ENCODE results near the gene CLP1. TPM values are rescaled to one million over a fixed set of nuclear protein-coding genes. Genes with fewer than 3 reads are reported as not detected.

Gene CLP1
- total and polyA plus RNA-seq, 4 donors = 5.9 to 12.3 (median 8.3) TPM

DNA sequence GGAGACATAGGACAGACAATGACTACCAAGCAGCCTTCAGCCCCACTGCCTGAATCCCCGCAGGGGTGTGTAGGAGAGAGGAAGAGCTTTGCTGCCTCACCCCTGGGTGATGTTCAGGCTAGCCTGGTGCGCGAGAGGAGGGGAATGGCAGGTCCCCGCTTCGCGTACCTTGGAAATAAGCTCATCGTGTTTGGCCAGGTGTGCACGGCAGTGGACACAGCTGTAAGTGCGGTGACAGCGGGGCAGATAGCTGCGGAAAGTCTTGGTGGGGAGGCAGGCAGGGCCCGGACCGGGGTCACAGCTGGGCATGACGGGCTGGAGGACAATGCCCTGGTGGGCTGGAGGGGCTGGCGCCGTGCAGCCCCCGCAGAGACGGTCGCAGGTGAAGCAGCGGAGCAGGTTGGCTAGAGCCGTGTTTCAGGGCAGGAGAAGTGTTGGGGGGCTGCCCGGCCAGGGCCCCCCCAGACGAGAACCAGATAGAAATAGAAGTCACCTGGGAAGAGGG is 10.7 kb upstream of the CLP1 start:
- no peaks in the 10 kb centered on the region for H3K9me3 ChIP-seq (ENCODE audit: control insufficient read depth in 4 of 4, low read length in 3 of 4)
- H3K4me1 ChIP-seq (ENCODE audit: control insufficient read depth in 4 of 4, insufficient read depth in 4 of 4, low read length in 3 of 4) = peaks cover 0 to 18% (median 5%) of the 10 kb centered on the region in 4 donors
- TF ChIP-seq GABPA (IDR thresholded peaks at IDR 0.05 in 1 of 2, conservative IDR thresholded peaks at IDR 0.05 in 1 of 2) = no peak
- TF ChIP-seq, protein P1, sequence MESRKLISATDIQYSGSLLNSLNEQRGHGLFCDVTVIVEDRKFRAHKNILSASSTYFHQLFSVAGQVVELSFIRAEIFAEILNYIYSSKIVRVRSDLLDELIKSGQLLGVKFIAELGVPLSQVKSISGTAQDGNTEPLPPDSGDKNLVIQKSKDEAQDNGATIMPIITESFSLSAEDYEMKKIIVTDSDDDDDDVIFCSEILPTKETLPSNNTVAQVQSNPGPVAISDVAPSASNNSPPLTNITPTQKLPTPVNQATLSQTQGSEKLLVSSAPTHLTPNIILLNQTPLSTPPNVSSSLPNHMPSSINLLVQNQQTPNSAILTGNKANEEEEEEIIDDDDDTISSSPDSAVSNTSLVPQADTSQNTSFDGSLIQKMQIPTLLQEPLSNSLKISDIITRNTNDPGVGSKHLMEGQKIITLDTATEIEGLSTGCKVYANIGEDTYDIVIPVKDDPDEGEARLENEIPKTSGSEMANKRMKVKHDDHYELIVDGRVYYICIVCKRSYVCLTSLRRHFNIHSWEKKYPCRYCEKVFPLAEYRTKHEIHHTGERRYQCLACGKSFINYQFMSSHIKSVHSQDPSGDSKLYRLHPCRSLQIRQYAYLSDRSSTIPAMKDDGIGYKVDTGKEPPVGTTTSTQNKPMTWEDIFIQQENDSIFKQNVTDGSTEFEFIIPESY (IDR thresholded peaks at IDR 0.05) = no peak
- no peak for TF ChIP-seq TAF1 (conservative IDR thresholded peaks at IDR 0.05)
- peak; percentile 65 for DNase-seq (ENCODE audit: low spot score)
- no peak overlapping the region for H3K4me3 ChIP-seq (ENCODE audit: low read depth in 1 of 3, low read length in 3 of 3)
- H3K27me3 ChIP-seq (ENCODE audit: control insufficient read depth in 4 of 4, insufficient read depth in 4 of 4, low read length in 3 of 4) = peaks cover 0 to 7% (median 1%) of the 10 kb centered on the region in 4 donors
- H3K27ac ChIP-seq (ENCODE audit: low read depth in 1 of 2, low read length in 2 of 2) = no peak overlapping the region
- WGBS = 20% methylated on average over 23 of the region's 23 CpGs
- no peak overlapping the region for H3K9ac ChIP-seq (ENCODE audit: low read depth in 1 of 2, low read length in 2 of 2)
- H3K36me3 ChIP-seq (ENCODE audit: control insufficient read depth in 4 of 4, insufficient read depth in 3 of 4, low read depth in 1 of 4, low read length in 3 of 4) = no peaks in the 10 kb centered on the region

DNA sequence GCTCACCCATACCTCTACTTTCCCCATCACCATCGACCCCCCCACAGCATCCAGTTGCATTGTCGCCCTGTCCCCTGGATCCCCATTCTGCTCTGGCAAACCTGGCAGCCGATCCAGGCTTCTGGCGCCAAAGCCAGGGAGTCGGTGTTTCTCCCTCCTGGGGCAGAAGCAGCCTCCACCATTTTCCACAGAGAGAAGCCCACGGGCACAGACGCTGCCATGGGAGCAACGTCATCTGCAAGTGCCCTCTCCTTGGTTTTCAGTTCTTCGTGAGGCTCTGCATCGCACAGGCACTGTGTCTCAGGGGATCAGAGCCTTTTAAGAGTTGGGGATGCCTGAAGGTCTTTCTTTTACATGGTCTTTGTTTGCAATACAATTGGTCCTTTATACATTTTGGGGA is 10.2 kb upstream of the CLP1 start:
- no peak overlapping the region for H3K9ac ChIP-seq (ENCODE audit: low read depth in 1 of 2, low read length in 2 of 2)
- WGBS = 15% methylated on average over 10 of the region's 10 CpGs
- H3K27ac ChIP-seq (ENCODE audit: low read depth in 1 of 2, low read length in 2 of 2) = no peak overlapping the region
- peaks cover 0 to 18% (median 5%) of the 10 kb centered on the region in 4 donors for H3K4me1 ChIP-seq (ENCODE audit: control insufficient read depth in 4 of 4, insufficient read depth in 4 of 4, low read length in 3 of 4)
- H3K9me3 ChIP-seq (ENCODE audit: control insufficient read depth in 4 of 4, low read length in 3 of 4) = no peaks in the 10 kb centered on the region
- peaks cover 0 to 7% (median 1%) of the 10 kb centered on the region in 4 donors for H3K27me3 ChIP-seq (ENCODE audit: control insufficient read depth in 4 of 4, insufficient read depth in 4 of 4, low read length in 3 of 4)
- no peaks in the 10 kb centered on the region for H3K36me3 ChIP-seq (ENCODE audit: control insufficient read depth in 4 of 4, insufficient read depth in 3 of 4, low read depth in 1 of 4, low read length in 3 of 4)
- DNase-seq (ENCODE audit: low spot score) = peak; percentile 47
- TF ChIP-seq GABPA (IDR thresholded peaks at IDR 0.05 in 1 of 2, conservative IDR thresholded peaks at IDR 0.05 in 1 of 2) (no peak), FOXA1 (IDR thresholded peaks at IDR 0.05) (no peak), SP1 (IDR thresholded peaks at IDR 0.05) (no peak), REST (IDR thresholded peaks at IDR 0.05) (no peak), HNF4A (conservative IDR thresholded peaks at IDR 0.05) (no peak), TAF1 (conservative IDR thresholded peaks at IDR 0.05) (no peak), RXRA (IDR thresholded peaks at IDR 0.05) (no peak), MAX (IDR thresholded peaks at IDR 0.05) (no peak), NR2F2 (IDR thresholded peaks at IDR 0.05) (no peak), RAD21 (IDR thresholded peaks at IDR 0.05) (no peak), HNF4G (IDR thresholded peaks at IDR 0.05) (no peak), JUND (IDR thresholded peaks at IDR 0.05) (no peak), EGR1 (IDR thresholded peaks at IDR 0.05; ENCODE audit: low read depth in 2 of 2) (no peak), FOXA2 (IDR thresholded peaks at IDR 0.05) (no peak), ATF3 (IDR thresholded peaks at IDR 0.05) (no peak), YY1 (IDR thresholded peaks at IDR 0.05) (no peak)
- TF ChIP-seq, protein P2, sequence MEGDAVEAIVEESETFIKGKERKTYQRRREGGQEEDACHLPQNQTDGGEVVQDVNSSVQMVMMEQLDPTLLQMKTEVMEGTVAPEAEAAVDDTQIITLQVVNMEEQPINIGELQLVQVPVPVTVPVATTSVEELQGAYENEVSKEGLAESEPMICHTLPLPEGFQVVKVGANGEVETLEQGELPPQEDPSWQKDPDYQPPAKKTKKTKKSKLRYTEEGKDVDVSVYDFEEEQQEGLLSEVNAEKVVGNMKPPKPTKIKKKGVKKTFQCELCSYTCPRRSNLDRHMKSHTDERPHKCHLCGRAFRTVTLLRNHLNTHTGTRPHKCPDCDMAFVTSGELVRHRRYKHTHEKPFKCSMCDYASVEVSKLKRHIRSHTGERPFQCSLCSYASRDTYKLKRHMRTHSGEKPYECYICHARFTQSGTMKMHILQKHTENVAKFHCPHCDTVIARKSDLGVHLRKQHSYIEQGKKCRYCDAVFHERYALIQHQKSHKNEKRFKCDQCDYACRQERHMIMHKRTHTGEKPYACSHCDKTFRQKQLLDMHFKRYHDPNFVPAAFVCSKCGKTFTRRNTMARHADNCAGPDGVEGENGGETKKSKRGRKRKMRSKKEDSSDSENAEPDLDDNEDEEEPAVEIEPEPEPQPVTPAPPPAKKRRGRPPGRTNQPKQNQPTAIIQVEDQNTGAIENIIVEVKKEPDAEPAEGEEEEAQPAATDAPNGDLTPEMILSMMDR (IDR thresholded peaks at IDR 0.05; ENCODE audit: low read depth, low read length, missing input control) = no peak
- TF ChIP-seq, protein P1 (IDR thresholded peaks at IDR 0.05) = no peak
- H3K4me3 ChIP-seq (ENCODE audit: low read depth in 1 of 3, low read length in 3 of 3) = no peak overlapping the region

Measured in liver (tissue), 9 donors.